CD8-positive, alpha-beta memory T cell (primary cell): ENCODE results near the gene SEPTIN14. TPM values are rescaled to one million over a fixed set of nuclear protein-coding genes. Genes with fewer than 3 reads are reported as not detected.
"Not testable (repeated sequence)": the region's sequence is repeated elsewhere in the genome, so short reads cannot be mapped to it uniquely, and the experiment has no call there.

Source experiments
- CTCF ChIA-PET: fragments of 350-600 bp; sonication (Branson Sonifier 250); formaldehyde crosslinking; loops from one replicate; lab custom pipeline; 2021; ENCODE audit warnings: antibody characterized with exemption; lab: Charles Lee
- POLR2A ChIA-PET: fragments of 350-600 bp; sonication (Branson Sonifier 250); formaldehyde crosslinking; loops from one replicate; lab custom pipeline; 2021; ENCODE audit warnings: antibody characterized with exemption; lab: Charles Lee
- DNase-seq, 5 donors: peaks; one replicate each; pipeline versions ENCODE4 v3.0.0 to v3.0.0-alpha.2; 2020 to 2022; ENCODE audit warnings: mixed read lengths in 1 of 5
- H3K27ac ChIP-seq: one replicate; pipeline ENCODE4 v1.7.0; 2013; ENCODE audit warnings: low read depth, mild to moderate bottlenecking, low read length, moderate library complexity
- H3K27me3 ChIP-seq: 2 replicates; pipeline ENCODE4 v1.7.0; 2013; ENCODE audit warnings: low read length, mild to moderate bottlenecking; ENCODE audit not compliant: insufficient read depth, poor library complexity, severe bottlenecking
- H3K36me3 ChIP-seq: 2 replicates; pipeline ENCODE4 v1.7.0; 2013; ENCODE audit warnings: mild to moderate bottlenecking, low read length, moderate library complexity; ENCODE audit not compliant: insufficient read depth
- H3K4me1 ChIP-seq: 2 replicates; pipeline ENCODE4 v1.7.0; 2013; ENCODE audit warnings: mild to moderate bottlenecking, low read length, moderate library complexity; ENCODE audit not compliant: insufficient read depth
- H3K4me3 ChIP-seq: 2 replicates; pipeline ENCODE4 v1.7.0; 2013; ENCODE audit warnings: mild to moderate bottlenecking, low read length
- H3K9me3 ChIP-seq: 2 replicates; pipeline ENCODE4 v1.7.0; 2013; ENCODE audit warnings: mild to moderate bottlenecking, low read length
- H3K27ac Mint-ChIP-seq, 8 donors: one replicate each; pipeline ENCODE4 v1.8.0; 2020 to 2021; ENCODE audit warnings: mixed read lengths in 8 of 8, mild to moderate bottlenecking in 6 of 8, inconsistent platforms in 3 of 8, moderate library complexity in 3 of 8
- H3K27me3 Mint-ChIP-seq, 2 donors: one replicate each; pipeline ENCODE4 v1.8.0; 2020 to 2021; ENCODE audit warnings: mixed read lengths in 2 of 2, mild to moderate bottlenecking in 1 of 2, moderate library complexity in 1 of 2
- H3K36me3 Mint-ChIP-seq, 3 donors: one replicate each; pipeline ENCODE4 v1.8.0; 2020 to 2021; ENCODE audit warnings: mixed read lengths in 3 of 3, inconsistent platforms in 1 of 3, mild to moderate bottlenecking in 1 of 3
- H3K4me1 Mint-ChIP-seq, 3 donors: one replicate each; pipeline ENCODE4 v1.8.0; 2020 to 2021; ENCODE audit warnings: mixed read lengths in 3 of 3, inconsistent platforms in 1 of 3, mild to moderate bottlenecking in 1 of 3
- H3K4me3 Mint-ChIP-seq, 7 donors: one replicate each; pipeline ENCODE4 v1.8.0; 2020 to 2021; ENCODE audit warnings: mixed read lengths in 7 of 7, mild to moderate bottlenecking in 6 of 7, moderate library complexity in 4 of 7, inconsistent platforms in 2 of 7
- H3K9me3 Mint-ChIP-seq, 5 donors: one replicate each; pipeline ENCODE4 v1.8.0; 2020 to 2022; ENCODE audit warnings: mixed read lengths in 5 of 5, mild to moderate bottlenecking in 3 of 5, moderate library complexity in 2 of 5, inconsistent platforms in 1 of 5
- polyA plus RNA-seq: library from polyadenylated mRNA; unstranded; fragments of 300-500 nt; fragmentation: Illumina TruSeq; gene quantifications from one replicate; pipeline ENCODE4 v1.2.3, GENCODE V29; 2021
- total RNA-seq, 2 experiments: library from RNA; stranded (reverse); gene quantifications; one replicate each; pipeline ENCODE4 v1.2.3, GENCODE V29; 2021

Gene SEPTIN14
- total and polyA plus RNA-seq, 3 experiments from 2014 or later = not detected

DNA sequence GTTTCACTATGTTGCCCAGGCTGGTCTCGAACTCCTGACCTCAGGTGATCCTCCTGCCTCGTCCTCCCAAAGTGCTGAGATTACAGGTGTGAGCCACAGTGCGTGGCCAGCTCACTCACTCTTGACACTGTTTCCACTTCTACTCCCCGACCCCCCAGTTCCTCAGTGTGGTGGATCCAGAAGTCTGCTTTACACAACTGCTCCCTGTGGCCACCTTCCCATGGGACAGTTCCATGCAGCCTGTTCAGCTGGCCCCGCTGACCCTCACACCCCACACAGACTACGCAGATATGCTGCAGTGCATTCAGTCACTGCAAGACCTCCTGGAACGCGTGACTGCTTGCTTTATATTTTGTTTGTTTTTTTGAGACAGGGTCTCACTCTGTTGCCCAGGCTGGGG is 86.4 kb downstream of the SEPTIN14 start:
- no peaks in the 10 kb centered on the region for H3K27me3 ChIP-seq
- Mint-ChIP-seq H3K36me3 (no peaks in the 10 kb centered on the region), H3K4me3 (no peak overlapping the region), H3K27ac (no peak overlapping the region), H3K27me3 (peaks cover 5 to 7% of the 10 kb centered on the region in 2 donors), H3K4me1 (no peaks in the 10 kb centered on the region), H3K9me3 (no peaks in the 10 kb centered on the region)
- H3K36me3 ChIP-seq = no peaks in the 10 kb centered on the region
- H3K4me3 ChIP-seq = no peak overlapping the region
- no peak for DNase-seq
- no peaks in the 10 kb centered on the region for H3K9me3 ChIP-seq
- ChIA-PET POLR2A (no interaction called here), CTCF (no interaction called here)
- no peak overlapping the region for H3K27ac ChIP-seq
- no peaks in the 10 kb centered on the region for H3K4me1 ChIP-seq

DNA sequence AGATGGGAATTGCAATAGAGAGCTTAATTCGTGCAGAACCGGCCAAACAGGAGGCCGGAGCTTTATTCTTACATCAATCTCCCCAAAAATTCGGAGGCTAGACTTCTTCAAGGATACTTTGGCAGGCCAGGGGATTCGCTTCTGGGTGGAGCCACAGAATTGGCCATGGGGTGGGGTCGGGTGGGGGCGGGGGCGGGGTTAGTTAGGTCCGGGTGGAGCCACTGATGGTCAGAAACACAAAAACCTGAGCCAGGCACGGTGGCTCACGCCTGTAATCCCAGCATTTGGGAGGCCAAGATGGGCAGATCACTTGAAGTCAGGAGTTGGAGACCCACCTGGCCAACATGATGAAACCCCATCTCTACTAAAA is 87.5 kb downstream of the SEPTIN14 start:
- ChIA-PET CTCF (interaction anchor here (0.6 kb wide), 1 partner anchor 343 kb away, joined by 3 read pairs; no protein-coding TSS in a partner anchor), POLR2A (no interaction called here)
- Histone ChIP-seq H3K36me3 (no peaks in the 10 kb centered on the region), H3K9me3 (no peaks in the 10 kb centered on the region), H3K4me1 (no peaks in the 10 kb centered on the region), H3K4me3 (no peak overlapping the region), H3K27me3 (no peaks in the 10 kb centered on the region), H3K27ac (no peak overlapping the region)
- Mint-ChIP-seq H3K4me1 (no peaks in the 10 kb centered on the region), H3K9me3 (no peaks in the 10 kb centered on the region), H3K27ac (peak overlapping the region in 1 of 8 donors; percentile 33), H3K27me3 (peaks cover 0 to 7% of the 10 kb centered on the region in 2 donors), H3K4me3 (no peak overlapping the region), H3K36me3 (no peaks in the 10 kb centered on the region)
- DNase-seq = no peak

DNA sequence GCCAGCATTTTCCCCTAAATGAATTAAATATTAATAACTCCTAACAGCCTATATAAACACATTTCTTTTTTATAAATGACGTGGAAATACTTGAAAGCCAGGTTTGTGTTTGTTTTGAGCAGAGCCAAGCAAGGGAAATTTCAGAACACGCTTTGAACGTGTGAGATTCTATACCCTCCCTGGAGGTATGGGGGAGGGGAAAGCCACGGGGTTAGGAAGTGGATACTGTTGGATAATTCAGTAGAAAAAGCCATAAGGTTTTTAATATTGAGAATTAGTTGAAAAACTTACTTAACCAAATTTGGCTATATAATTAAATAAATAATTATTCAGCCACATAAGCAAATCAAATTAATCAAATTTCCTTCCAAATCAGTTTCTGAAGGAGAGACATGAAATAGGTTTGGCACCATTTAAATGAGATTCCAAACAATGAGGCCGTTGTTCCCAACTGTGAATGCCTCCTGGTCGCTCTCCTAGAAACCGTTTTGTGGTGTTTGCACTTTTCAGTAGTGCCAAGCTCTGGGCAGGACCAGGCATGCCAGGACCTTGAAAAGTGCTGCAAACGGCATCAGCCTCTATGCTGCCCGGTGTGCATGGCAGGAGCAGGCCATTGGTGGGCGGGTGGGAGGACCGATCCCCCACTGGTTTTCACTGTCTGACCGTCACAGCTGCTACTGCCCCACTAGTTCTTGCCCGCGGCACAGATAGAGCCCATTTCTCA is 88.1 kb downstream of the SEPTIN14 start:
- H3K4me1 Mint-ChIP-seq = no peaks in the 10 kb centered on the region
- H3K27ac ChIP-seq = no peak overlapping the region
- no peak overlapping the region for H3K4me3 ChIP-seq
- no peaks in the 10 kb centered on the region for H3K27me3 ChIP-seq
- H3K4me3 Mint-ChIP-seq = no peak overlapping the region
- peaks cover 0 to 8% of the 10 kb centered on the region in 2 donors for H3K27me3 Mint-ChIP-seq
- POLR2A ChIA-PET = no interaction called here
- H3K9me3 ChIP-seq = no peaks in the 10 kb centered on the region
- H3K36me3 Mint-ChIP-seq = no peaks in the 10 kb centered on the region
- H3K36me3 ChIP-seq = no peaks in the 10 kb centered on the region
- no peaks in the 10 kb centered on the region for H3K4me1 ChIP-seq
- H3K9me3 Mint-ChIP-seq = no peaks in the 10 kb centered on the region
- DNase-seq = no peak
- CTCF ChIA-PET = interaction anchor here (0.6 kb wide), 1 partner anchor 344 kb away, joined by 3 read pairs; no protein-coding TSS in a partner anchor
- peak overlapping the region in 1 of 8 donors; percentile 33 for H3K27ac Mint-ChIP-seq

DNA sequence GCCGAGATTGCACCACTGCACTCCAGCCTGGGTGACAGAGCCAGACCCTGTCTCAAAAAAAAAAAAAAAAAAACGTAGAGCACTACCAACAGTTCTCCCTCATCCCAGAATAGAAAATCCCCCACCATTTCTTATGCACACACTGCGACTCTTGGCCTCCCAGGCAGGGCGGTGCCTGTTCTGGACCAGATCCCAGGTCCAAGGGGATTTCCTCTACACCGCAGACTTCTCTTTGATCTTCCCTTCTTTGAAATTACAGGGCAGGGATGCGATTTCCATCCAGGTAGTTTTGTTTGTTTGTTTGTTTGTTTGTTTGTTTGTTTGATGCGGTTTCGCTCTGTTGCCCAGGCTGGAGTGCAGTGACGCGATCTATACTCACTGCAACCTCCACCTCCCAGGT is 91.8 kb downstream of the SEPTIN14 start:
- CTCF ChIA-PET = no interaction called here
- POLR2A ChIA-PET = no interaction called here

DNA sequence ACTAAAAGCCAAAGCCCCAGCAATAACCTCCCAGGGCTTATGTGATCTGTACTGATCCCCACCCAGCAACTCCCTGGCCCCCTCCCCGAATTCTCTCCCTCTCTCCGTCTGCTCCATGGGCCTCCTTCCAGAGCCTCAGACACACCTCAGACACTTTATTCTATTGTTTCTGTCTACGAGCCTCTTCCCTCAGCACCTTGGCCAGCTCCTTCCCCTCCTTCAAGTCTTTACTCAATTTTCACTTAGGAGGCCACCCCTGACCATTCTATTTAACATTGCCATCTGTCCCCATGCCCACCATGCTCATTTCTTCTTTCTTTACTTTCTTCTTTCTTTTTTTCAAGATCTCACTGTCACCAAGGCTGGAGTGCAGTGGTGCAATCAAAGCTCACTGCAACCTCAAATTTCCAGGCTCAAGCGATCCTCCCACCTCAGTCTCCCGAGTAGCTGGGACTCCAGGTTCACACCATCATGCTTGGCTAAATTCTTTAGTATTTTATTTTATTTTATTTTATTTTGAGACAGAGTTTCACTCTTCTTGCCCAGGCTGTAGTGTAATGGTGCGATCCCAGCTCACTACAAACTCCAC is 109.2 kb downstream of the SEPTIN14 start:
- H3K9me3 ChIP-seq, H3K4me3 Mint-ChIP-seq, H3K36me3 Mint-ChIP-seq, H3K27me3 ChIP-seq, H3K4me1 Mint-ChIP-seq, H3K9me3 Mint-ChIP-seq, DNase-seq, H3K4me3 ChIP-seq, POLR2A ChIA-PET, H3K27ac ChIP-seq, H3K4me1 ChIP-seq, H3K27me3 Mint-ChIP-seq, H3K27ac Mint-ChIP-seq, H3K36me3 ChIP-seq, CTCF ChIA-PET: not testable (repeated sequence)

More for the DNA sequence above, 91.8 kb downstream of the SEPTIN14 start:
- Mint-ChIP-seq H3K27ac (no peak overlapping the region), H3K4me1 (no peaks in the 10 kb centered on the region), H3K36me3 (no peaks in the 10 kb centered on the region), H3K4me3 (no peak overlapping the region), H3K9me3 (no peaks in the 10 kb centered on the region), H3K27me3 (peaks cover 2 to 3% of the 10 kb centered on the region in 2 donors)
- Histone ChIP-seq H3K9me3 (no peaks in the 10 kb centered on the region), H3K4me3 (no peak overlapping the region), H3K4me1 (no peaks in the 10 kb centered on the region), H3K27ac (no peak overlapping the region), H3K27me3 (no peaks in the 10 kb centered on the region), H3K36me3 (no peaks in the 10 kb centered on the region)
- DNase-seq = no peak

DNA sequence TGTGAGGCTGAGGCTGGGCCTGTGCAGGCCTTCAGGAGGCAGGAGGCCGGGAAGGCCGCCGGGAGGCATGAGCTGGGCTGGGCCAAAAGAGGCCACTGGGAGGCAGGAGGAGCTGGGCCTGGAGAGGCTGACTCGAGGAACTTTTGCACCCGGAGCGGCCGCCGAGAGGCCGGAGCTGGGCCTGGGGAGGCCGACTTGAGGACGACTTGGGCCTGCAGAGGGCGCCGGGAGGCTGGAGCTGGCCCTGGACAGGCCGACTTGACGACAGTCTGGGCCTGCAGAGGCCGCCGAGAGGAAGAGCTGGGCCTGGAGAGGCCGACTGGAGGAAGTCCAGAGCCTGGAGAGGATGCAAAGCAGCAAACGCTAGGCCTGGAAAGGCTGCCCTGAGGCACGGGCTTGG is 117.8 kb downstream of the SEPTIN14 start:
- H3K4me1 ChIP-seq, H3K9me3 Mint-ChIP-seq, DNase-seq, H3K27ac Mint-ChIP-seq, H3K27ac ChIP-seq, H3K4me1 Mint-ChIP-seq, H3K4me3 ChIP-seq, H3K9me3 ChIP-seq, CTCF ChIA-PET, H3K27me3 ChIP-seq, H3K36me3 ChIP-seq, H3K36me3 Mint-ChIP-seq, H3K4me3 Mint-ChIP-seq, H3K27me3 Mint-ChIP-seq, POLR2A ChIA-PET: not testable (repeated sequence)

Other genes with a start within 250 kb of the SEPTIN14 start
- gene ZNF713, start 24.7 kb upstream of the SEPTIN14 start, total RNA-seq = 1 to 10 TPM; 1.4 TPM
- gene ZNF713, start 24.7 kb upstream of the SEPTIN14 start, polyA plus RNA-seq = 0.69 TPM
- gene MRPS17, start 89.1 kb upstream of the SEPTIN14 start, total RNA-seq = 10 to 100 TPM; 34.3 to 35.5 TPM
- 19.0 TPM for gene MRPS17, start 89.1 kb upstream of the SEPTIN14 start, polyA plus RNA-seq
- gene NIPSNAP2, start 101.8 kb upstream of the SEPTIN14 start, total RNA-seq = 10 to 100 TPM; 42.2 to 46.5 TPM
- 36.4 TPM for gene NIPSNAP2, start 101.8 kb upstream of the SEPTIN14 start, polyA plus RNA-seq
- gene PSPH, start 188.7 kb upstream of the SEPTIN14 start, total RNA-seq = 10 to 100 TPM; 26.7 TPM
- gene PSPH, start 188.7 kb upstream of the SEPTIN14 start, polyA plus RNA-seq = 3.9 TPM
- 100 to 1,000 TPM; 348 to 361 TPM for gene CCT6A, start 189.0 kb upstream of the SEPTIN14 start, total RNA-seq
- 93.3 TPM for gene CCT6A, start 189.0 kb upstream of the SEPTIN14 start, polyA plus RNA-seq
- 100 to 1,000 TPM; 140 TPM for gene SUMF2, start 201.5 kb upstream of the SEPTIN14 start, total RNA-seq
- 151 TPM for gene SUMF2, start 201.5 kb upstream of the SEPTIN14 start, polyA plus RNA-seq
- 1 to 10 TPM; 1.2 TPM for gene PHKG1, start 230.2 kb upstream of the SEPTIN14 start, total RNA-seq
- gene PHKG1, start 230.2 kb upstream of the SEPTIN14 start, polyA plus RNA-seq = 0.95 TPM
- 100 to 1,000 TPM; 599 to 610 TPM for gene CHCHD2, start 243.7 kb upstream of the SEPTIN14 start, total RNA-seq
- gene CHCHD2, start 243.7 kb upstream of the SEPTIN14 start, polyA plus RNA-seq = 522 TPM